ENCODE data around the gene ARHGEF28. TPM values are rescaled to one million over a fixed set of nuclear protein-coding genes. Genes with fewer than 3 reads are reported as not detected.
A peak's percentile ranks its signal among the peaks of the same experiment; 100 is the strongest.

Gene ARHGEF28
- total and polyA plus RNA-seq, 4 experiments from 2014 or later, result not detected

DNA sequence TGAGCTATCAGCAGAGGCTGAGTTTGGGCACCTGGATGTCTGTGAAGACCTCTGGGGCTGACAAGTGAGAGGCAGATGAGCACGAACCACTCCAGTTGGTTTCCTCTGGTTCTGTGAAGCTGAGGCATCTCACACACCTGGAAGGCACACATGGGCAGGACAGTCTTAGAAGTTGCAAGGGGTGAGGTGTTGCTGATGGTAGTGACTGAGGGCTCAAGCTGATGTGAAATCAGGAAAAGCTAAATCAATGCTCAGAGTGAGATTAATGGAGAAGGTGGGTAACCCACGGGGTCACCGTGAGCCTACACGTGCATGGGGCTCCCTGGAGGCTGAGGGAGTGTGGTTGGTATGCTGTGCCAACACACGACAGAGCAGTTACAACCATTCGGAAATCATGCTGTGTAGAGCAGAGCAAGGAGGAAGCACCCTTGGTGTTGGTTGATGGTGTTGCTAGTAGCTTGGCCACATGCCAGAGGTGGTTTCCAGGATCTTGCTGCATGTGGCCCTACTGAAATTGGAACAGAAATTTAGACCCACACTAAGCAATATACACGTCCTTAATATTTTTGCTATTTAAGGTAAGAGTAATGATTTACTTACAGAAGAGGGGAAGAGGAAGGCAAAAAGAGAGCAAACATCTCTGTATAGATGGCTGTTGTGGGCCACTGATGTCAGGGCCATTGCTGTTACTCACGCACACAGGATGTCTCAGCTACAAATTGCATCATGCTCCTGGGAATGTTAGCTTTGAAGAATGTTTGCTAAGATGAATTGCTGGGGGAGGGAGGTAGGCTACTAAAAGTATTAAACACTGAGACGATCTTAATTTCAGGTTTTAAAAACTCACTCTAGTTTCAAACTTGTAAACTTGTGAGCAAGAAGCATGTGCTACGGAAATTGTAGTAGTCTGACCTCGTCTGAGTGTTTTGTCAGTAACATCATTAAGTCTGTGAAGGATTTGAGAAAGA lies 170.5 kb downstream of the ARHGEF28 start:
- CTCF ChIA-PET (ENCODE audit: partially characterized antibody), result interaction anchor here (1.1 to 9.5 kb wide), 2 partner anchors 9 to 206 kb away, joined by 3 to 185 read pairs; no protein-coding TSS in a partner anchor
- no peaks in the 10 kb centered on the region for H3K27me3 ChIP-seq (ENCODE audit: insufficient read depth, low read length)
- no peak overlapping the region for H3K27ac Mint-ChIP-seq

DNA sequence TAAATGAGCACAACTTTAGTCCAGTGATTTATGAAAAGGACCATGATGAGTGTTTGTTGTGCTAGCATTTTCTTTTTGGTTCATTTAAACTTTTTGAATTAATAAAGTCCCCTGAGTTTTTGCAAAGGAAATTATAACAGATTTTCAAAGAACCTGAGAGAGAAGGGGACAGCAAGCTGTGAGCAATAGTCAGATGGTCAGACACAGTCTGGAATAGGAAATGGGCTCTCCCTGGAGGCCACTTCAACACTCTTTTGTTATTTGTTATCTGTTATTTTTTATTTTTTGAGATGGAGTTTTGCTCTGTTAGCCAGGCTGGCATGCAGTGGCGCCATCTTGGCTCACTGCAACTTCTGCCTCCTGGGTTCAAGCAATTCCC lies 171.1 kb downstream of the ARHGEF28 start:
- Histone ChIP-seq H3K4me1 (ENCODE audit: insufficient read depth, low read length) (no peaks in the 10 kb centered on the region), H3K36me3 (ENCODE audit: insufficient read depth, low read length) (no peaks in the 10 kb centered on the region), H3K4me3 (ENCODE audit: low read length in 2 of 2) (no peak overlapping the region), H3K27me3 (ENCODE audit: insufficient read depth, low read length) (no peaks in the 10 kb centered on the region), H3K27ac (ENCODE audit: low read depth, low read length) (no peak overlapping the region), H3K9me3 (ENCODE audit: control insufficient read depth in 1 of 2, low read length in 2 of 2) (no peaks in the 10 kb centered on the region)
- no peak overlapping the region for H3K27ac Mint-ChIP-seq
- intact Hi-C loops (cut with micrococcal nuclease), result no loop called here
- DNase-seq, result no peak
- H3K9me3 Mint-ChIP-seq, result no peaks in the 10 kb centered on the region
- H3K4me1 Mint-ChIP-seq, result peaks cover 0 to 2% (median 0%) of the 10 kb centered on the region in 4 donors
- no peak overlapping the region for H3K4me3 Mint-ChIP-seq
- H3K36me3 Mint-ChIP-seq, result no peaks in the 10 kb centered on the region
- peaks cover 15 to 26% of the 10 kb centered on the region in 2 donors for H3K27me3 Mint-ChIP-seq
- POLR2A ChIA-PET (ENCODE audit: partially characterized antibody), result no interaction called here
- CTCF ChIA-PET (ENCODE audit: partially characterized antibody), result no interaction called here

More for the DNA sequence above, 170.5 kb downstream of the ARHGEF28 start:
- no peaks in the 10 kb centered on the region for H3K36me3 Mint-ChIP-seq
- peak in 1 of 5 donors; percentile 9 for DNase-seq
- no peak overlapping the region for H3K4me3 Mint-ChIP-seq
- no peaks in the 10 kb centered on the region for H3K9me3 Mint-ChIP-seq
- Histone ChIP-seq H3K27ac (ENCODE audit: low read depth, low read length) (no peak overlapping the region), H3K4me1 (ENCODE audit: insufficient read depth, low read length) (no peaks in the 10 kb centered on the region), H3K36me3 (ENCODE audit: insufficient read depth, low read length) (no peaks in the 10 kb centered on the region), H3K4me3 (ENCODE audit: low read length in 2 of 2) (no peak overlapping the region), H3K9me3 (ENCODE audit: control insufficient read depth in 1 of 2, low read length in 2 of 2) (no peaks in the 10 kb centered on the region)
- H3K4me1 Mint-ChIP-seq, result peaks cover 0 to 2% (median 0%) of the 10 kb centered on the region in 4 donors
- intact Hi-C loops (cut with micrococcal nuclease), result no loop called here
- POLR2A ChIA-PET (ENCODE audit: partially characterized antibody), result interaction anchor here (0.8 kb wide), 1 partner anchor 205 kb away, joined by 3 read pairs; no protein-coding TSS in a partner anchor
- peaks cover 13 to 26% of the 10 kb centered on the region in 2 donors for H3K27me3 Mint-ChIP-seq

GRCh38 chr5:73799401-73799972 lies 173.5 kb downstream of the ARHGEF28 start:
- DNase-seq, result no peak
- intact Hi-C loops (cut with micrococcal nuclease), result no loop called here
- CTCF ChIA-PET (ENCODE audit: partially characterized antibody), result interaction anchor here (0.9 to 2.1 kb wide), 2 partner anchors 13 to 208 kb away, joined by 3 to 9 read pairs; no protein-coding TSS in a partner anchor
- Histone ChIP-seq H3K4me1 (ENCODE audit: insufficient read depth, low read length) (no peaks in the 10 kb centered on the region), H3K9me3 (ENCODE audit: control insufficient read depth in 1 of 2, low read length in 2 of 2) (no peaks in the 10 kb centered on the region), H3K36me3 (ENCODE audit: insufficient read depth, low read length) (no peaks in the 10 kb centered on the region), H3K27ac (ENCODE audit: low read depth, low read length) (no peak overlapping the region), H3K27me3 (ENCODE audit: insufficient read depth, low read length) (no peaks in the 10 kb centered on the region), H3K4me3 (ENCODE audit: low read length in 2 of 2) (no peak overlapping the region)
- no peak overlapping the region for H3K27ac Mint-ChIP-seq
- peaks cover 0 to 2% (median 0%) of the 10 kb centered on the region in 4 donors for H3K4me1 Mint-ChIP-seq
- no peaks in the 10 kb centered on the region for H3K36me3 Mint-ChIP-seq
- no peak overlapping the region for H3K4me3 Mint-ChIP-seq
- H3K9me3 Mint-ChIP-seq, result no peaks in the 10 kb centered on the region
- peaks cover 13 to 19% of the 10 kb centered on the region in 2 donors for H3K27me3 Mint-ChIP-seq
- POLR2A ChIA-PET (ENCODE audit: partially characterized antibody), result no interaction called here

DNA sequence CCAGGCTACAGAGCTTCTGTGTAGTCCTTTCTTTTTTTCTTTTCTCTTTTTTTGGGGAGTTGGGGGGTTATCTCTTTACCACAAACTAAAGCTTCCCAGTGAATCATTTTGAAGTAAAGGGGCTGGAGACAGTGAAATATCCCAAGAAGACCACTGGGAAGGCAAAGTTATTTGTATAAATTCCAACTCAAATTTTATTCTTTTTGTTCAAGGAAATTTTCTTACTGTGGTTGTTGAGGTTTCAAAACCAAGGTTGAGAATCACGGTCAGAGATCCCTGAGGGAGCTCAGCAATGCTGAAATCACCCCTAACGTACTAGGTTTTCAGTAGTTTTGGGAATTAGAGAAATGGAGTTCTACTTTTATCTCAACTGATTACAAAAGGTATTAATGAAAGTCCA lies 175.7 kb downstream of the ARHGEF28 start:
- Histone ChIP-seq H3K27me3 (ENCODE audit: insufficient read depth, low read length) (no peaks in the 10 kb centered on the region), H3K27ac (ENCODE audit: low read depth, low read length) (no peak overlapping the region), H3K9me3 (ENCODE audit: control insufficient read depth in 1 of 2, low read length in 2 of 2) (no peaks in the 10 kb centered on the region), H3K4me1 (ENCODE audit: insufficient read depth, low read length) (no peaks in the 10 kb centered on the region), H3K4me3 (ENCODE audit: low read length in 2 of 2) (no peak overlapping the region), H3K36me3 (ENCODE audit: insufficient read depth, low read length) (no peaks in the 10 kb centered on the region)
- intact Hi-C loops (cut with micrococcal nuclease), result no loop called here
- CTCF ChIA-PET (ENCODE audit: partially characterized antibody), result interaction anchor here (2.3 kb wide), 1 partner anchor 9 kb away, joined by 10 read pairs; no protein-coding TSS in a partner anchor
- Mint-ChIP-seq H3K27me3 (peaks cover 9 to 16% of the 10 kb centered on the region in 2 donors), H3K27ac (no peak overlapping the region), H3K36me3 (no peaks in the 10 kb centered on the region), H3K9me3 (no peaks in the 10 kb centered on the region), H3K4me1 (no peaks in the 10 kb centered on the region), H3K4me3 (no peak overlapping the region)
- POLR2A ChIA-PET (ENCODE audit: partially characterized antibody), result no interaction called here
- DNase-seq, result no peak

DNA sequence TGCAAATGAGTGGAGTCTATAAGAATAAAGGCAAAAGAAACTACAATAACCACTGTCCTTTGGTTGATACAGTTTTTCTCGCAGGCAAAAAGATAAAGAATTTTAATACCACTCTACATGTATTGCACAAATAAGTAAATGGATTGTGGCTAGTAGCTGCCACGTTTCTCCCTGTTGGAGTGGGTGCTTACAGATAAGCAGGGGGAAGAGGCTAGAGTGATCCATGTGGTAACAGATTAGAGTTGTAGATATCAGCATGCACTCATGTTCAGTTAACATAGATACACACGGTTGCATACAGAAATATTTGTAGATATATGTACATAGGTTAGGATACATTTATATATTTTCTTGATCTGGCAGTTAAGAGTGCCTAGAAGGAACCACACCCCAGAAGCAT lies 179.5 kb downstream of the ARHGEF28 start:
- H3K4me3 Mint-ChIP-seq, result no peak overlapping the region
- intact Hi-C loops (cut with micrococcal nuclease), result no loop called here

DNA sequence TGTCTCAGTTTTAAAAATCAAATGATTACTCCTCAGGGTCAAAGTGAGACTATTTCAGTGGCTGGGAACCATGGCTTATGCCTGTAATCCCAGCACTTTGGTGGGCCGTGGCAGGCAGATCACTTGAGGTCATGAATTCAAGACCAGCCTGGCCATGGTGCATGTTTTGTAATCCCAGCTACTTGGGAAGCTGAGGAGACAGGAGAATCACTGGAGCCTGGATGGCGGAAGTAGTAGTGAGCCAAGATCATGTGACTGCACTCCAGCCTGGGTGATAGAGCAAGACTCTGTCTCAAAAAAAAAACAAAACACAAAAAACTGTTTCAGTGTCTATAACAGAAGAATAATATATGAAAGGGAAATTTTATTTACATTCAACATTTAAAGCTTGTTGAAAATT lies 182.9 kb downstream of the ARHGEF28 start:
- Mint-ChIP-seq H3K4me3 (no peak overlapping the region), H3K4me1 (no peaks in the 10 kb centered on the region), H3K27me3 (peaks cover 7 to 10% of the 10 kb centered on the region in 2 donors), H3K27ac (no peak overlapping the region), H3K36me3 (no peaks in the 10 kb centered on the region), H3K9me3 (peaks cover 0 to 2% (median 0%) of the 10 kb centered on the region in 8 donors)
- H3K27ac ChIP-seq (ENCODE audit: low read depth, low read length), result no peak overlapping the region
- no peak overlapping the region for H3K4me3 ChIP-seq (ENCODE audit: low read length in 2 of 2)
- H3K27me3 ChIP-seq (ENCODE audit: insufficient read depth, low read length), result no peaks in the 10 kb centered on the region
- H3K36me3 ChIP-seq (ENCODE audit: insufficient read depth, low read length), result no peaks in the 10 kb centered on the region
- DNase-seq, result no peak
- H3K4me1 ChIP-seq (ENCODE audit: insufficient read depth, low read length), result no peaks in the 10 kb centered on the region
- ChIA-PET POLR2A (ENCODE audit: partially characterized antibody) (no interaction called here), CTCF (ENCODE audit: partially characterized antibody) (interaction anchor here (0.8 to 1.2 kb wide), 2 partner anchors 15 to 26 kb away, joined by 3 read pairs; no protein-coding TSS in a partner anchor)
- H3K9me3 ChIP-seq (ENCODE audit: control insufficient read depth in 1 of 2, low read length in 2 of 2), result no peaks in the 10 kb centered on the region
- intact Hi-C loops (cut with micrococcal nuclease), result no loop called here

More for the DNA sequence above, 179.5 kb downstream of the ARHGEF28 start:
- Mint-ChIP-seq H3K36me3 (no peaks in the 10 kb centered on the region), H3K4me1 (no peaks in the 10 kb centered on the region), H3K9me3 (no peaks in the 10 kb centered on the region), H3K27ac (no peak overlapping the region), H3K27me3 (peaks cover 4 to 12% of the 10 kb centered on the region in 2 donors)
- no peaks in the 10 kb centered on the region for H3K4me1 ChIP-seq (ENCODE audit: insufficient read depth, low read length)
- H3K36me3 ChIP-seq (ENCODE audit: insufficient read depth, low read length), result no peaks in the 10 kb centered on the region
- H3K9me3 ChIP-seq (ENCODE audit: control insufficient read depth in 1 of 2, low read length in 2 of 2), result no peaks in the 10 kb centered on the region
- CTCF ChIA-PET (ENCODE audit: partially characterized antibody), result interaction anchor here (0.8 kb wide), 1 partner anchor 10 kb away, joined by 3 read pairs; no protein-coding TSS in a partner anchor
- no peak overlapping the region for H3K4me3 ChIP-seq (ENCODE audit: low read length in 2 of 2)
- POLR2A ChIA-PET (ENCODE audit: partially characterized antibody), result no interaction called here
- DNase-seq, result no peak
- no peaks in the 10 kb centered on the region for H3K27me3 ChIP-seq (ENCODE audit: insufficient read depth, low read length)
- no peak overlapping the region for H3K27ac ChIP-seq (ENCODE audit: low read depth, low read length)

- Mint-ChIP-seq H3K27ac (no peak overlapping the region), H3K9me3 (peaks cover 0 to 2% (median 0%) of the 10 kb centered on the region in 8 donors), H3K4me3 (no peak overlapping the region), H3K27me3 (peaks cover 5 to 7% of the 10 kb centered on the region in 2 donors), H3K36me3 (no peaks in the 10 kb centered on the region), H3K4me1 (no peaks in the 10 kb centered on the region)
- H3K27me3 ChIP-seq (ENCODE audit: insufficient read depth, low read length), result no peaks in the 10 kb centered on the region
- intact Hi-C loops (cut with micrococcal nuclease), result no loop called here
- H3K36me3 ChIP-seq (ENCODE audit: insufficient read depth, low read length), result no peaks in the 10 kb centered on the region
- POLR2A ChIA-PET (ENCODE audit: partially characterized antibody), result no interaction called here
- no peak for DNase-seq
- no peak overlapping the region for H3K4me3 ChIP-seq (ENCODE audit: low read length in 2 of 2)
- CTCF ChIA-PET (ENCODE audit: partially characterized antibody), result interaction anchor here (3.0 kb wide), 1 partner anchor 17 kb away, joined by 9 read pairs; no protein-coding TSS in a partner anchor
- no peaks in the 10 kb centered on the region for H3K9me3 ChIP-seq (ENCODE audit: control insufficient read depth in 1 of 2, low read length in 2 of 2)
- no peak overlapping the region for H3K27ac ChIP-seq (ENCODE audit: low read depth, low read length)
- no peaks in the 10 kb centered on the region for H3K4me1 ChIP-seq (ENCODE audit: insufficient read depth, low read length)
Measured at GRCh38 chr5:73810429-73810828, 184.4 kb downstream of the ARHGEF28 start.

All from CD4-positive, alpha-beta memory T cell (primary cell).